ENCODE data around the gene PHETA1.
"Not testable (repeated sequence)": the region's sequence is repeated elsewhere in the genome, so short reads cannot be mapped to it uniquely, and the experiment has no call there.

The PHETA1 gene

GRCh38 chr12:111405149-111405858 lies 36.4 kb upstream of the PHETA1 start:
- peak; percentile 94 for DNase-seq

GRCh38 chr12:111404362-111405148 lies 35.7 kb upstream of the PHETA1 start:
- DNase-seq: peak; percentile 70

- not testable (repeated sequence) for DNase-seq
These were observed 33.6 kb upstream of the PHETA1 start for GRCh38 chr12:111402490-111402824.

GRCh38 chr12:111401167-111401605 lies 32.3 kb upstream of the PHETA1 start:
- DNase-seq: no peak

- DNase-seq: not testable (repeated sequence)
These were observed 31.0 kb upstream of the PHETA1 start for GRCh38 chr12:111399741-111400404.

GRCh38 chr12:111398530-111398929 lies 29.6 kb upstream of the PHETA1 start:
- DNase-seq: no peak

GRCh38 chr12:111396726-111397445 lies 28.0 kb upstream of the PHETA1 start:
- DNase-seq: peak; percentile 76

- DNase-seq: not testable (repeated sequence)
These were observed 27.4 kb upstream of the PHETA1 start for GRCh38 chr12:111396271-111396670.

- DNase-seq: no peak
These were observed 26.7 kb upstream of the PHETA1 start for GRCh38 chr12:111395336-111396187.

GRCh38 chr12:111394480-111394879 lies 25.6 kb upstream of the PHETA1 start:
- no peak for DNase-seq

GRCh38 chr12:111393700-111394300 lies 24.9 kb upstream of the PHETA1 start:
- DNase-seq: no peak

- no peak for DNase-seq
These were observed 22.0 kb upstream of the PHETA1 start for GRCh38 chr12:111390910-111391309.

- DNase-seq: no peak
These were observed 20.7 kb upstream of the PHETA1 start for GRCh38 chr12:111389635-111390034.

- DNase-seq: no peak
These were observed 18.9 kb upstream of the PHETA1 start for GRCh38 chr12:111387747-111388323.

GRCh38 chr12:111386885-111387284 lies 18.0 kb upstream of the PHETA1 start:
- peak; percentile 60 for DNase-seq

GRCh38 chr12:111384596-111384995 lies 15.7 kb upstream of the PHETA1 start:
- DNase-seq: no peak

GRCh38 chr12:111379942-111380554 lies 11.2 kb upstream of the PHETA1 start:
- DNase-seq: no peak

GRCh38 chr12:111377440-111377839 lies 8.5 kb upstream of the PHETA1 start:
- DNase-seq: no peak

- not testable (repeated sequence) for DNase-seq
These were observed 4.3 kb upstream of the PHETA1 start for GRCh38 chr12:111373231-111373630.

GRCh38 chr12:111369496-111370220 lies 763 bp upstream of the PHETA1 start:
- DNase-seq: no peak
